ENCODE data around the gene NRXN3. TPM values are rescaled to one million over a fixed set of nuclear protein-coding genes. Genes with fewer than 3 reads are reported as not detected.

Gene NRXN3
- total and polyA plus RNA-seq, 2 of the 4 experiments (the other 2 are of a cell fraction): 4.8 to 25.1 TPM

GRCh38 chr14:78764645-78765044 is 594.5 kb downstream of the NRXN3 start:
- Histone ChIP-seq H3K14ac (replicated peaks; ENCODE audit: low read depth, low read length) (no peak overlapping the region), H3K9me1 (ENCODE audit: insufficient read depth, low read length) (no peaks in the 10 kb centered on the region), H2BK120ac (ENCODE audit: low read depth, low read length) (no peak overlapping the region), H3K56ac (ENCODE audit: extremely low read depth, insufficient read depth, low read length) (no peak overlapping the region), H3K18ac (ENCODE audit: low read depth, low read length) (no peak overlapping the region), H4K20me1 (ENCODE audit: insufficient read depth, low read length) (no peaks in the 10 kb centered on the region), H4K5ac (ENCODE audit: low read depth, low read length) (no peak overlapping the region), H2BK15ac (ENCODE audit: low read depth, low read length) (no peak overlapping the region), H2AK5ac (ENCODE audit: low read depth, low read length) (no peak overlapping the region), H3K9me3 (ENCODE audit: control insufficient read depth, insufficient read depth, low read length) (peaks cover 1% of the 10 kb centered on the region; the same call in 1 of the 2 replicates), H2BK5ac (ENCODE audit: low read depth, low read length, poor library complexity, severe bottlenecking) (no peak overlapping the region), H3K79me1 (ENCODE audit: low read depth in 1 of 2, low read length in 2 of 2) (no peaks in the 10 kb centered on the region), H2BK20ac (ENCODE audit: low read depth, low read length) (no peak overlapping the region), H3K9ac (ENCODE audit: low read depth, low read length) (no peak overlapping the region), H3K4ac (ENCODE audit: low read depth, low read length) (no peak overlapping the region), H3K4me3 (ENCODE audit: insufficient read depth, low read depth, low read length) (no peak overlapping the region), H3K27ac (ENCODE audit: insufficient read depth, low read length) (no peak overlapping the region), H3K4me2 (ENCODE audit: low read depth, low read length) (no peak overlapping the region), H4K8ac (ENCODE audit: low read depth in 2 of 2, low read length in 2 of 2) (no peak overlapping the region), H2AK9ac (replicated peaks; ENCODE audit: low read depth, low read length, poor library complexity) (no peak overlapping the region), H3K36me3 (ENCODE audit: control insufficient read depth, insufficient read depth, low read length) (no peaks in the 10 kb centered on the region), H3K23ac (ENCODE audit: low read depth, low read length) (no peak overlapping the region), H2AFZ (replicated peaks; ENCODE audit: low read length, poor library complexity) (no peak overlapping the region), H3K27me3 (ENCODE audit: control insufficient read depth, insufficient read depth, low read length) (no peaks in the 10 kb centered on the region), H3K4me1 (ENCODE audit: control insufficient read depth, insufficient read depth, low read length) (no peaks in the 10 kb centered on the region), H4K91ac (ENCODE audit: insufficient read depth, low read depth, low read length) (no peak overlapping the region)
- TF ChIP-seq RFX5 (IDR thresholded peaks at IDR 0.05; ENCODE audit: low read depth, low read length) (no peak), POLR2A (IDR thresholded peaks at IDR 0.05; ENCODE audit: low read depth, low read length) (no peak), NFE2L2 (IDR thresholded peaks at IDR 0.05; ENCODE audit: low read depth, low read length) (no peak), ELK1 (IDR thresholded peaks at IDR 0.05; ENCODE audit: borderline replicate concordance, low read depth, low read length) (no peak), USF2 (IDR thresholded peaks at IDR 0.05; ENCODE audit: low read depth, low read length) (no peak), MAZ (IDR thresholded peaks at IDR 0.05; ENCODE audit: borderline replicate concordance, low read depth, low read length) (no peak), CTCF (conservative IDR thresholded peaks at IDR 0.05; ENCODE audit: low read depth, low read length) (no peak), MXI1 (IDR thresholded peaks at IDR 0.05; ENCODE audit: borderline replicate concordance, low read depth, low read length) (no peak), RCOR1 (IDR thresholded peaks at IDR 0.05; ENCODE audit: insufficient replicate concordance, low read length) (no peak), MAFK (IDR thresholded peaks at IDR 0.05; ENCODE audit: low read depth, low read length) (no peak)
- in situ Hi-C loops (cut with MboI; ENCODE audit: low sequenced_read_pairs): no loop called here
- DNase-seq: no peak
- dilution Hi-C loops (cut with HindIII; ENCODE audit: low sequenced_read_pairs, unreplicated experiment): no loop called here
- no TSS peak for BruUV-seq (replicated peaks)
- CTCF ChIA-PET: no interaction called here
- WGBS, 2 experiments (ENCODE audit: extremely low coverage in 2 of 2, insufficient read length in 1 of 2): 0% methylated on average over 1 of the region's 4 CpGs; no CpG with 5 or more reads in 1 of the 2 experiments
- intact Hi-C loops (cut with micrococcal nuclease): no loop called here
- ATAC-seq (ENCODE audit: low read depth): no peak
- POLR2A ChIA-PET (ENCODE audit: unreplicated experiment): no interaction called here

Measured in IMR-90 (cell line).